Measurements from ENCODE around the gene CNPY3.
A peak's percentile ranks its signal among the peaks of the same experiment; 100 is the strongest.
"Not testable (repeated sequence)": the region's sequence is repeated elsewhere in the genome, so short reads cannot be mapped to it uniquely, and the experiment has no call there.

The CNPY3 gene

DNA sequence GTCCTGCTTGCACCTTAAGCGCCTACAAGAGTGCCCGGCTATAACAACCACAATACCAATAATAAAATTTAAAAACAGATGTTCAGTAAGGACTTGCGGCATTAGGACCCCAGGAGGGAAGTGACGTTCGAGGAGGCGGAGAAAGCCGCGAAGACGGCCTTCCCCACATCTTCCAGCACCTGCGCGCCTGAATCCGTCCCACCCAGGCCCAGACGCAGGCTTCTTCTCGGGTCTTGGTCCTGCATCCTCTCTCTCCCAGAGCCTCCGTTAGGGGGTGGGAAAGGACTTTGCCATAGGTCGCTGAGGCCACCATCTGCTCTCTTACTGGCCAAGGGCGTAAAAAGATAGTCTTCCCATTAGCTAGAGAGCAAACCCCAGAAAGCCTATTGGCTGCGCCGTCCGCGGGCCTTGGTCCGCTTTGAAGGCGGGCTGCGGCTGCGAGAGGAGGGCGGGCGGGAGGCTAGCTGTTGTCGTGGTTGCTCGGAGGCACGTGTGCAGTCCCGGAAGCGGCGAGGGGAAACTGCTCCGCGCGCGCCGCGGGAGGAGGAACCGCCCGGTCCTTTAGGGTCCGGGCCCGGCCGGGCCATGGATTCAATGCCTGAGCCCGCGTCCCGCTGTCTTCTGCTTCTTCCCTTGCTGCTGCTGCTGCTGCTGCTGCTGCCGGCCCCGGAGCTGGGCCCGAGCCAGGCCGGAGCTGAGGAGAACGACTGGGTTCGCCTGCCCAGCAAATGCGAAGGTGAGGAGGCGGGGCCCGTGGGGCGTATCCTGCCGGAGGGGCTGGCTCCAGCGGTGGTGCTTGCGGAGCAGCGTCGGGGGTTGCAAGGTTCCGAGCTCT is at the start of gene CNPY3:
CNPY3 (plus strand) TSS at position 495 of the 835 bp plus-strand sequence; CDS start at position 586, 91 bp downstream.
- DNase-seq: peak; percentile 95

DNA sequence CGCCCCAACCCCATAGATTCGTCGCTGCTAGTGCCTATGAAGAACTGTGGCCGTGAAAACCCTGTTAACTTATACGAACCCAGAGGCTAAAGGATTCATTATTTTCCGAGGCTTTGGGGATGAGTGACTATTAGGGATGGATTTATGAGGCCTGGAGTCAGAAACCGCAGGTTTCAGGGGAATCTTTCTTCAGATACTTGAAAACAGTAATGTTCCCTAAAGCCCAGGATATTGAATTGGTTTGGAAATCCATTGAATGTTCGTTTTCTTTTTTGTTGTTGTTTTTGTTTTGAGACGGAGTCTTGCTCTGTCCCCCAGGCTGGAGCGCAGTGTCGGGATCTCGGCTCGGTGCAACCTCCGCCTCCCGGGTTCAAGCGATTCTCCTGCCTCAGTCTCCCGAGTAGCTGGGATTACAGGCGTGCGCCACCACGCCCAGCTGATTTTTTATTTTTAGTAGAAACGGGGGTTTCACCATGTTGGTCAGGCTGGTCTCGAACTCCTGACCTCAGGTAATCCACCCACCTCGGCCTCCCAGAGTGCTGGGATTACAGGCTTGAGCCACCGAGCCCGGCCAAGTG is 49.0 kb upstream of the CNPY3 start:
- not testable (repeated sequence) for DNase-seq

DNA sequence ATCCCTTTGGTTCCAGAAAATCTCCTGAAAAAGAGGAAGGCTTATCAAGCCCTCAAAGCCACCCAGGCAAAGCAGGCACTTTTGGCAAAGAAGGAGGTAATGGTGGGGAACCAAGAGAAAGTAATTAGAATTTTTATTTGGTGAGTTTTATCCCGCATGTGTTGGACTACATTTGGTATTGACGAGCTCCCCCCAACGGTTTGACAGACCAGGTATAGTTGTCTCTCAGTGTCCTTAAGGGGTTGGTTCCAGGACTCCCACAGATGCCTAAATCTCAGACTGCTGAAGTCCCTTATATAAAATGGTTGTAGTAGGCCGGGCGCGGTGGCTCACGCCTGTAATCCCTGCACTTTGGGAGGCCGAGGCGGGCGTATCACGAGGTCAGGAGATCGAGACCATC is 48.4 kb upstream of the CNPY3 start:
- DNase-seq: not testable (repeated sequence)

GRCh38 chr6:42885702-42886101 is 43.6 kb upstream of the CNPY3 start:
- DNase-seq: no peak

GRCh38 chr6:42888201-42888600 is 41.1 kb upstream of the CNPY3 start:
- not testable (repeated sequence) for DNase-seq

- no peak for DNase-seq
Measured at GRCh38 chr6:42889815-42890214, 39.5 kb upstream of the CNPY3 start.

GRCh38 chr6:42890311-42891198 is 38.7 kb upstream of the CNPY3 start:
- peak; percentile 68 for DNase-seq

GRCh38 chr6:42891199-42891722 is 38.0 kb upstream of the CNPY3 start:
- no peak for DNase-seq

DNA sequence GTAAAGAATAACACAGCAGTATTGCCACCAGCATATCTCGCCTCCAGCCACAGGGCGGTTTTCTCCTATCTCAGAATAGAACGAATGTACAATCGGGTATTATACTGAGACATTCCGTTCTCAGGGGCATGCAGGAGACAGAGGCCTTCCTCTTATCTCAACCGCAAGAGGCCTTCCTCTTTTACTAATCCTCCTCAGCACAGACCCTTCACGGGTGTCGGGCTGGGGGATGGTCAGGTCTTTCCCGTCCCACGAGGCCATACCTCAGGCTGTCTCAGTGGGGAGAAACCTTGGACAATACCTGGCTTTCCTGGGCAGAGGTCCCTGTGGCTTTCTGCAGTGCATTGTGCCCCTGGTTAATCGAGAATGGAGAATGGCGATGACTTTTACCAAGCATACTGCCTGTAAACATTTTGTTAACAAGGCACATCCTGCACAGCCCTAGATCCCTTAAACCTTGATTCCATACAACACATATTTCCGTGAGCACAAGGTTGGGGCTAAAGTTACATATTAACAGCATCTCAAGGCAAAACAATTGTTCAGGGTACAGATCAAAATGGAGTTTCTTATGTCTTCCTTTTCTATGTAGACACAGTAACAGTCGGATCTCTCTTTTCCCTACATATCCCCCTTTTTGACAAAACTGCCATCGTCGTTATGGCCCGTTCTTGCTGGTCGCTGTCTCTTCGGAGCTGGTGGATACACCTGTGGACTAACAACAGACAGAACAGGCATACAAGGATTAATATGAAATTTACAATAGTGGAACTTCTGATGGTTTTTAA is 35.0 kb upstream of the CNPY3 start:
- not testable (repeated sequence) for DNase-seq

DNA sequence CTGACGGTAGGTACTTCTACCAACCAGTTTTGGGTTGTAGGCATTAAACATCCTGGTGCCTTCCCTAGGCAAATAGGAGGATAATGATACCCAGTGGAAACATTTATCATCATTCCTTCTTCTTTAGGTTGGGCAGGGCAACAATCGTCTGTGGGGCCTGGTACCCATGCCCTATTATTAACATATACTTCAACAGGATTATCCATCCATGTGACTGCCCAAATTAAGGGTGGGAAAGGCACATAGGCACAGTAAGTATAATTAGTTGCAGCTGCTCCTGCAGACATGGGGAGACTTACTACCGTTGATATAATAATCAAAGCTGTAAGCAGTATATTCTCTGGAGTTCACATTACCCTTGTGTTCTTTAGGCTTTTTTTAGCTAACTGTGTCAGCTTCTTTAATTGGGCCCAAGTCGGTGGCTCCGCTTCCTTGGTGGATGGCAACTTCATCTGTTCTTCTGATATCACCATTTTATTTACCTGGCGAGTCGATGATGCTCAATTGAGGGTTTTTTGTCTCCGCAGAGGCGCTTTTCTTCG is 33.0 kb upstream of the CNPY3 start:
- no peak for DNase-seq

DNA sequence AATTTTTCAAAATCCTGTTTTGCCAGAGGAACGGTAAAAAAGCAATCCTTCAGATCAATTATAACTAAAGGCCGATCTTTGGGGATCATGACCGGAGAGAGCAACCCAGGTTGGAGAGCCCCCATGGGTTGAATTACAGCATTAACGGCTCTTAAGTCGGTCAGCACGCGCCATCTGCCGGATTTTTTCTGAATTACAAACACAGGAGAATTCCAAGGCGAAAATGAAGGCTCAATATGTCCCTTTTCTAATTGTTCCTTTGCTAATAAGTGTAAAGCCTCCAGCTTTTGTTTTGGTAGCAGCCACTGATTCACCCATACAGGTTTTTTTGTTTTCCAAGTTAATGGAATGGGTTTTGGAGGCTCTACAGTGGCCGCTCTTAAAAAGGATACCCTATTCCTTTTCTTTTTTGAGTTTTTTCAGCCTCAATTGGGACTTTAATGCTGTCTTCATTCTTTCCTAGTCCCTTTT is 30.4 kb upstream of the CNPY3 start:
- no peak for DNase-seq

GRCh38 chr6:42899871-42900270 is 29.4 kb upstream of the CNPY3 start:
- no peak for DNase-seq

GRCh38 chr6:42901538-42901957 is 27.7 kb upstream of the CNPY3 start:
- DNase-seq: no peak

DNA sequence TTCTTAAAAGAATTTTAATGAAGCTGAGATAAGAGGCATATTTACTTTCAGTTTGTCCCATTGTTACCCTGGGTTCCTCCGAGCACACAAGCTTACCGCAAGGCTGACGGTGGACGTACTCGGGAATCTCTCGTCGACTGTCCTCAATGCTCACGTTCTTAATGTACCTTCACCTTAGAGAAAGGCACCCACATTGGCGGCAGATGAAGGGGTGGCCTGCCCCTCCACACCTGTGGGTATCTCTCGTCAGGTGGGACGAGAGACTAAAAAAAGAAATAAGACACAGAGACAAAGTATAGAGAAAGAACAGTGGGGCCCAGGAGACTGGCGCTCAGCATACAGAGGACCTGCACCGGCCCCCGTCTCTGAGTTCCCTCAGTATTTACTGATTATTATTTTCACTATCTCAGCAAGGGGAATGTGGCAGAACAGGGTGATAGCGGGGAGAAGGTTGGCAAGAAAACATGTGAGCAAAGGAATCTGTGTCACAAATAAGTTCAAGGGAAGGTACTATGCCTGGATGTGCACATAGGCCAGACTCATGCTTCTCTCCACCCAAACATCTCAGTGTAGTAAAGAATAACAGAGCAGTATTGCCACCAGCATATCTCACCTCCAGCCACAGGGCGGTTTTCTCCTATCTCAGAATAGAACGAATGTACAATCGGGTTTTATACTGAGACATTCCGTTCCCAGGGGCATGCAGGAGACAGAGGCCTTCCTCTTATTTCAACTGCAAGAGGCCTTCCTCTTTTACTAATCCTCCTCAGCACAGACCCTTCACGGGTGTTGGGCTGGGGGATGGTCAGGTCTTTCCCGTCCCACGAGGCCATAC is 26.6 kb upstream of the CNPY3 start:
- DNase-seq: not testable (repeated sequence)

- DNase-seq: no peak
Measured at GRCh38 chr6:42904467-42904866, 24.8 kb upstream of the CNPY3 start.

- DNase-seq: no peak
Measured at GRCh38 chr6:42907336-42907735, 21.9 kb upstream of the CNPY3 start.

- DNase-seq: no peak
Measured at GRCh38 chr6:42909835-42910234, 19.4 kb upstream of the CNPY3 start.

DNA sequence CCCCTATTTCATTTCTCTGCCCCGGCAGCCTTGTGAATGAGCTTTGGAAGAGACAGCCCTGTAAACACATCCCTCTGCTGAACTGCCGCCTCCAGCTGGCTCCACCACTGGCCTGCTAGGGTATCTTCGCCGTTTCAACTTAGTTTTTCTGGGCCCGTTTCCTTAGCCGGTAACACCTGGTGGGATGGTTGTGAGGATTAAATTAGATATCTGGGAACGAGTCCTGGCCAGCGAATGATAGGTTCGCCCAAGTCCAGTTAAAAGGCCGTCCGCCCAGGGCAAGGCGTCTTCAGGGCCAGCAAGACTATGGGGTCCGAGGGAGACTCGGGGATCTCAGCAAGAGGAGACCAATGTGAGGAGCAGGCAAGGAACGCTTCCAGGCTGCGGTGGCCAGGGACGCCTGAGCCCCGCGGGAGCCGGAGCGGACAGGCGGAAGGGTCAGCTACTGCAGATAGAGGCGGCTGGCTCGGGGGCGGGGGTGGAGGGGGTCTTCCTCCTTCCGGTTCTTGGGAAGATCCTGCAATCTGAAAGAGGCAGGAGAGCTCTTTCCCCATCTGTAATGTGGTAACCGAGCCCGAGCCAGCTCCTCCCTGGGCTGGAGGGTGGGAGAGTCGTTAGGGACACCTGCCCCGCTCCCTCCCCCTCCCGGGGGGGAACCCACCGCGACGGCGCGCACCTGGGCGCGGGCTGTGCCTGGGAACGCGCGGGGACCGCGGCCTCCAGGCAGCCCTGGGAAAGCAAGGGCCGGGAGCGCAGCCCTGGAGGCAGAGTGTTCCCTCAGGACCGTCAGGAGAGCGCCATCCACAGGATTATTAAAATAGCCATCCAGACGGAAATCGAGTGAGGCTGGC is 17.9 kb upstream of the CNPY3 start:
- no peak for DNase-seq

- DNase-seq: no peak
Measured at GRCh38 chr6:42914546-42914945, 14.7 kb upstream of the CNPY3 start.

GRCh38 chr6:42915732-42916131 is 13.5 kb upstream of the CNPY3 start, which contains the start of gene PTCRA:
Gene PTCRA, plus strand, starts transcription at chr6:42916053. Its CDS starts 17 bp downstream, at chr6:42916070.
- no peak for DNase-seq
